ENCODE measurements around the gene CDCA4. TPM values are rescaled to one million over a fixed set of nuclear protein-coding genes. Genes with fewer than 3 reads are reported as not detected.

CDCA4 gene
- total and polyA plus RNA-seq, 3 donors from 2014 or later = 18.3 to 27.5 (median 26.2) TPM

GRCh38 chr14:104979758-104980610 is 40.9 kb downstream of the CDCA4 start:
- Histone ChIP-seq H3K4me3 (no peak overlapping the region), H3K9me3 (no peaks in the 10 kb centered on the region), H3K4me1 (peaks cover 5% of the 10 kb centered on the region), H3K27ac (no peak overlapping the region), H3K36me3 (ENCODE audit: low read depth, missing control alignments) (no peaks in the 10 kb centered on the region), H3K27me3 (no peaks in the 10 kb centered on the region)
- intact Hi-C loops (cut with DNase I; ENCODE audit: low total_unique reads) = loop anchor here (10.0 kb wide), 1 partner anchor 45 kb away; the partner anchor contains the start of gene CDCA4
- WGBS, 2 donors = 62 to 66% methylated on average over 17 to 19 of the region's 19 CpGs
- no peak for TF ChIP-seq CTCF (IDR thresholded peaks at IDR 0.05)
- peak; percentile 62 for DNase-seq

- TF ChIP-seq POLR2A (IDR thresholded peaks at IDR 0.05) = no peak
- TF ChIP-seq CTCF (IDR thresholded peaks at IDR 0.05) = no peak
- no peak overlapping the region for H3K27ac ChIP-seq
- no peaks in the 10 kb centered on the region for H3K9me3 ChIP-seq
- H3K4me1 ChIP-seq = peaks cover 8% of the 10 kb centered on the region
- H3K4me3 ChIP-seq = peak overlapping the region; percentile 36 to 50
- H3K27me3 ChIP-seq = no peaks in the 10 kb centered on the region
- intact Hi-C loops (cut with DNase I; ENCODE audit: low total_unique reads) = loop anchor here (10.0 kb wide), 1 partner anchor 46 kb away; the partner anchor contains the start of gene CDCA4
- WGBS, 2 donors = 57 to 67% methylated on average over 17 to 32 of the region's 32 CpGs
- DNase-seq = no peak
- no peaks in the 10 kb centered on the region for H3K36me3 ChIP-seq (ENCODE audit: low read depth, missing control alignments)
Measured at GRCh38 chr14:104978746-104979691, 41.9 kb downstream of the CDCA4 start.

GRCh38 chr14:104977681-104978653 is 42.9 kb downstream of the CDCA4 start, which contains the start of gene AHNAK2:
Gene AHNAK2, minus strand, starts transcription at chr14:104978374. Its CDS starts 137 bp downstream, at chr14:104978237.
- H3K4me1 ChIP-seq = peaks cover 16% of the 10 kb centered on the region
- WGBS, 2 donors = 6 to 39% methylated on average over 16 to 70 of the region's 111 CpGs
- no peaks in the 10 kb centered on the region for H3K36me3 ChIP-seq (ENCODE audit: low read depth, missing control alignments)
- peak within 1 kb of the TSS; percentile 44 to 50 for H3K4me3 ChIP-seq
- H3K9me3 ChIP-seq = no peaks in the 10 kb centered on the region
- peak; percentile 79 for DNase-seq
- no peaks in the 10 kb centered on the region for H3K27me3 ChIP-seq
- H3K27ac ChIP-seq = no peak within 1 kb of the TSS
- intact Hi-C loops (cut with DNase I; ENCODE audit: low total_unique reads) = loop anchor here (10.0 kb wide), 1 partner anchor 47 kb away; the partner anchor contains the start of gene CDCA4
- no peak for TF ChIP-seq CTCF (IDR thresholded peaks at IDR 0.05)

Data from testis (tissue), 3 donors.